Erythroblast (primary cell): ENCODE results near the gene FUBP1.

ENCODE experiments used
- GATA1 ChIP-seq: IDR thresholded peaks from 2 replicates; pipeline ENCODE4 v1.6.1; 2011; ENCODE audit warnings: low read depth, mild to moderate bottlenecking, control low read depth, low read length, moderate library complexity
- POLR2A ChIP-seq: IDR thresholded peaks from 2 replicates; pipeline ENCODE4 v1.6.1; 2011; ENCODE audit warnings: mild to moderate bottlenecking, low read length

DNA sequence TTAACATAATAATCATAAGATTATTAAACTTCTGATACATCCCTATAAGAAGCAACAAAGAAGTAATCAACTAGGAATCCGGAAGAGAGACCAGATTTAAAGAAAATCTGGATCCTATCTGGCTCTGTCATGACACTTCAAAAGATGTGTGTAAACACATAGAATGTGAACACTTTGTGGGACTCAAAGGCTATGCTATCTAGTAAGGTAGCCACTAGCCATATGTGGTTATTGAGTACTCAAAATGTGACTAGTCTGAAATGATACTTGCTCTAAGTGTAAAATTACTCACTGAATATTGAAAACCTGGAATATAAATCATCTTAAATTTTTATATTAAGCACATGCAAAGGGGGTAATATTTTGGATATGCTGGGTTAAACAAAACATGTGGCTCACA is 8.7 kb downstream of the FUBP1 start:
- TF ChIP-seq GATA1 (no peak), POLR2A (no peak)
